ENCODE results near the gene GPR12.

The GPR12 gene

GRCh38 chr13:26759907-26760831, at the start of gene GPR12:
Gene GPR12, minus strand, starts transcription at chr13:26760786. Its CDS starts 959 bp downstream, at chr13:26759827.
- DNase-seq, result no peak

GRCh38 chr13:26810095-26810494, 49.5 kb upstream of the GPR12 start:
- no peak for DNase-seq

DNA sequence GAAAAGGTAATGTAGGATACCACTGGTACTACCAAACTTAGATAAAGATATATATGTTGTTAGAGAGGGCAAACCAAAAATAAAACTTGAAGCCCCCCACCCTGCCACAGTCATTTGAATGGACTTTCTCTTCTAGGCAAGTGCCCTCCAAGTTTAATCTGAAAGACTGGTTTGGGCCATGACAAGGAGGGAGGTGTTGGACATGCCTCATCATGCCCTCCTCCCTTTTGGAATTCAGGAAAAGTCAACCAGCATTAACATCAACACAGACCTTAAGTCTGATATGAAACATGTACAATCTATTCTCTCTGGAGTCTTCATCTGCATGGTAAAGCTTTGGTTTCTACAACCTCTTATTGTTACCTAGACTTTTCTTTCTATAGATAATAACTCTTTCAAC, 46.3 kb upstream of the GPR12 start:
- DNase-seq, result no peak

GRCh38 chr13:26787961-26788360, 27.4 kb upstream of the GPR12 start:
- DNase-seq, result no peak

DNA sequence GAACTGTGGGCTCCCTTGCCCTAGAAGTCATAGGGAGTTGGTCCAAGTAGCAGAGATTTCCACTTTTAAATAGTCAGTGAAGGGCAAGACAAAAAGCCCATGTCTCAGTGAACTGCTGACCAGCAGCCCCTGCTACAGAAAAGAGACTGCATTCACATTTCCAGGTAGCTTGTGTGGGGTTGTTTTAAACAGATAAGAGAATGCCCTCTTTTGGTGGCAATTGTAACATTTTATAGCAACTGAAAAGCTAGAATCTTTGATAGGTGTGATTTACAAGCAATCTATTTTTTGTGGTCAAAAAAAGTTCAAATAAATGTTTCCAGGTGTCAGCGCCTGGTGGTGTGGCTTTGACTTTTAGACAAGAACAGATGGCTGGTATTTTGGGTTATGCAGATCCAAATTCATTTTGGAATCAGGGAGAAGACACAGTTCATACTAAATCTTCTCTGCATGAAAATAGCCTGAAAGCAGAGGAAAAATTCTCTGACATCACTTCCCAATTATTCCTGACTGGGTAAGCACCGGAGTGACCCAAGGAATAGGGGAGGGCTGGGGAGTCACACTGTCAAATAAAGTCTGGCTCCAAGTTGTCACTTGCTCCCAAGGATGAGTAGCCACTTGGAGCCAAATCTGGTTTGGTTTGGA, 26.2 kb upstream of the GPR12 start:
- DNase-seq, result no peak

DNA sequence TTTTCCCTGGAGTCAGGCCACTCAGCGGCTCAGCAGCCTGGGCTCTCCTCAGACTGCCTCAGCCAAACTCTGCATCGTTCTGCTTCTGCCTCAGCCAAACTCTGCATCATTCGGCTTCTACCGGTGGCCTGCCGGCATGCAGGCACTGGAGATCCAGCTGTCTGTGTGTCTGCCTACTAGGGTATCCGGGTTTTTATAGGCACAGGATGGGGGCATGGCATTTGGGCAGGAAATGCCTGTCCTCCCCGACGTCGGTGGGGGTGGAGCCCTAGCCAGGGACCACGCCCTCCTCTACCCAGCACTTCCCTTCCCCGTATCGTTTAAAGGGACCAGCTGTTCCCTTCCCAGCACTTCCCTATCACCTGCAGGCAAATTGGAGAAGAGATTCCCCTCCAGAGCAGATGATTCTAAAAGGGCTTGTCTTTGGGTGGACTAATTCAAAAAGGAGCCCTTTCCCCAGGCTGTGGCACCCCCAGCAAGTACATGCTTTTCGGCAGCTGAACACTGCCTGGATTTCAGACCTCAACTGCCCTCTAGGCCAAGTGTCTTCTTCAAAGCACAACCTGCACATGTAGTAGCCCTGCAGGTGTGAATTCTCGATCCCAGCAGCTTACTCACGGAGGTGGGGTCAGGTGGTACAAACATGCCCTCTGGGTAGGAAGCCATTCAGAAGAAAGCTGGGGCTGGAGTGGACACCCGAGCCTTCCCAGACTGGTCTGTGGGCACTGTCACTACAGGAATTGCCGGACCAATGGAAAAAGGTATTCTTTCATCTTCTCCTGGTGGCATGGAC, 25.4 kb upstream of the GPR12 start:
- peak; percentile 70 for DNase-seq

DNA sequence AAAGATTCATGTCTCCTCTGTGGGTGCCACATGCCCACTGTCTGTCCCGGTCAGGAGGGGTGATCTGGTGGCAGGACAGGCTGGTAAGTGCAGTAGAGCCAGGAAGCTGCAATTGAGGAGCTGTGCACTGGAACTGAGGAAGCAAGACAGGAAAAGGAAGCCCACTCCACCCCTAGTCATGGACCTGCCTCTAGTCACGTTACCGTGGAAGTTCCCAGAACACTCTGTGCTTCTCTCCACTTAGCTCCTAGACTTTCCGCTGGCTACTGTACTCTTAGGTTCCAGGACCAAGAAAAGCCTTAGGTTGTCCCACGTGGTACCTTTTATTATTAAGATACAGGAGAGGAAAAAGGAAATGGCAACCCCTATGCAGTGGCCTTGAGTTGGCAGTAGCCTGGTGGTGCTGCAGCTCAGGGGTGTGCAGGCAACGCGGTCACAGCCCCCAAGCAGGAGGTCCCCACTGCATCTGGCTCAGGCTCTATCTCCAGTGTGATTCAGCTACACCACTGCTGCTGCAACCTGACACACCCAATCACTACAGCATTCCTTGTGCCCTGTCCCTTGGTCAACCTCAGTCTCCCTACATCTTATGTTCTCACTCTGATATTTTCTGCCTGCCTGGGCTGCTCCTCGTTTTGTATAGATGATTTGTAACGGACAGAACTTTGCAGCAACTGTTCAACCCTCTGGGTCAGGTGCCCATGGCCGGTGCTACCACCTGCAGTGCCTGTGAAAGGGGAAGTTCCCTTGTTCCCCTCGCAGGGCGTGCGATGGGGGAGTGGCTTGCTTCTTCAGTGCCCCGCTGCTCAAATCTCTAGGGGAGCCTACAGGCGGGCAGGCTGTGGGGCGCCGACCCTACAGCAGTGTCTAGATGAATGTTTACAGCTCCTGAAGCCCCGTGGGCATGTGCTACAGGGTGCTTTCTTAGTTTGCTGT, 24.4 kb upstream of the GPR12 start:
- peak; percentile 22 for DNase-seq

DNA sequence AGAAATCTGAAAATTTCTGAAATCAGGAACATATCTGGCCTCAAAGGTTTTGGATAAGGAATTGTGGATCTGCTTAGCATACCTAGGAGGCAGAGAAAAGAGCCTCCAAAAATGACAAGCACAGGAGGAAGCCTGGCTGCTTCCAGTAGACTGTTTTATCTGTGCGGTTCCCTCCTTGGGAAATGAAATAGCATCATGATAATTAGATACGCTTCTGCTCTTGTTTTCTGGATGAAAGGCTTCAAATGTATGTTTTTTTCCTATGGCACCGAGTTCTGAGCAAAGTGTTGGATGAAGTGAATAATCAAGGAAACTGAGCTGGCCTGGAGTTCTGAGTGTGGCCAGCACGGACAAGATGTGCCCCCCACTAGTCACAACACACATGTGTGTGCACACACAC, 19.8 kb upstream of the GPR12 start:
- DNase-seq, result no peak

DNA sequence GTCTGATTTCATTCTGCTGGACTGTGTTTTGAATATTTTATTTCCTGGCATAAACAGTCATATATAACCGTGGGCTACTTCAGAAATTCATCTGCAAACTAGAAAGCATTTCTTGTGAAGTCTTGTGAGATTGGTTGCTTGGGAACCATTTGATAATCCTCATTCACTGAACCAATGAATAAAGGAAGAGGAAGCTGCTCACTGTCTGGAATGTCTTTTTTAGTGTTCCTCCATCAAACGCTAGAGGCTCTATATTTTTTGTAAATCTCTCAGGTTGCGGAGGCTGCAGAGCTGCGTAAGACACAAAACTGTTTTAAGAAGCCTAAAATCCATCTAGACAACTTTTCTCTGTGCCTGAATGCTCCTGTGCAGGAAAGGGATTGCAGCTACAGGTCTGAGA, 18.7 kb upstream of the GPR12 start:
- no peak for DNase-seq

GRCh38 chr13:26772531-26772930, 11.9 kb upstream of the GPR12 start:
- no peak for DNase-seq

- no peak for DNase-seq
Observed at GRCh38 chr13:26771796-26772195, 11.2 kb upstream of the GPR12 start.

GRCh38 chr13:26762745-26763345, 2.3 kb upstream of the GPR12 start:
- no peak for DNase-seq

DNA sequence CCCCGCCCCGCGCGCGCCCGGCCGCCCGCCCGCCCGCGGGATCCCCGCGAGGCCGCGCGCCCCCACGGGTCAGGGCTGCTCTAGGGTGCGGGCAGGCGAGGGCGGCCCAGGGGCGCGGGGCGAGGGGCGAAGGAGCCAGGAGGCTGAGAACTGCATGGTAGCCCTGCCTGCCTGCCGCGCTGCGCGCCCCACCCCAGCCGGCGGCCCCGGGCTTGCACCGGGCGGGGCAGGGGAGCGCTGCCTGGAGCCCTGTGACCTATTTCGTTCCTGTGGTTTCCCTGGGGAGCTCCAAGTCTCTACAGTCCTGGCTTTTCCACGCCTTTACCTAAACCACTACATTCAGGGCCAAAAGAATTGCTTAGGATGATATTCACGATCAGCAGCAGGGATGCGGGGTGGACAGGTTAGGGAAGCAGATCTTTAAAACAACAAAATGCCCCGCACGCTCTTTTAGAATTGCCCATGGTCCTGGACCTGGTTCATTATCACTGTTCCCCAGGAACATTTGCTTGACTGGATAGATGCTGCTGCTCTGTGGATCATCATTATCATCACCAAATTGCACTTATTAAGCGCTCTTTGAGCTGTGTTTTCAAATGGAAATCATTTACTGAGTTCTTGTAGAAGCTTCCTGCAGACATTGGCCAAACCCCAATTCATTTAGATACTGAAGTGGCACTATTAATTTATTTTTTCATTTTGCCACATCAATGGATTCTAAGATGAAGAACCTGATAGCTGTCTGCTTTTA, 421 bp upstream of the GPR12 start:
- no peak for DNase-seq

DNA sequence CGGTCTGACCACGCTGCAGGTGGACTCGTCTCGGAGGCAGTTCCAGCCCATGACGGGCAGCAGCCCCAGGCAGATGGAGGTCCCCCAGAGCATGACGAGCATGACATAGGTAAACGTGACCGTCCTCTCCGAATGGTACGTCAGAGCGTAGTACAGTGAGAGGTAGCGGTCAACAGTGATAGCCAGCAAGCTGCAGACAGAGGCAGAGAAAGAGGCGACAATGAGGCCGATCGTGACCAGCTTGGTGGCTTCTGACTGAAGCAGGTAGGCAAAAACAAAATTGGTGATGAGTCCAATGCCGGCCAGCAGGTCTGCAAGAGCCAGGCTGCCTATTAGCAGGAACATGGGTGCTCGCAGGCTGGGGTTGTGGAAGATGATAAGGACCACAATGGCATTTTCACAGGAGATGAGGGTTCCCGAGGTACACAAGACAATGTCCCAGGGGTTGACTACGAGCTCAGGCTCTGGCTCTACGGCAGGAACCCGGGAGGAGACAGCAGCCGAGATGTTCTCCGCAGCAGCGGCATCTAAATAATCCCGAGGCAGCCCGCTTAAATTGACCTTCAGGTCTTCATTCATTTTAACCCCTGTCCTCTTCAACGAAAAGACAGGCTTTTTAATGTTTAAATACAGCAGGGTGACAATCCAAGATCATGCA, 1.2 kb downstream of the GPR12 start:
- no peak for DNase-seq

DNA sequence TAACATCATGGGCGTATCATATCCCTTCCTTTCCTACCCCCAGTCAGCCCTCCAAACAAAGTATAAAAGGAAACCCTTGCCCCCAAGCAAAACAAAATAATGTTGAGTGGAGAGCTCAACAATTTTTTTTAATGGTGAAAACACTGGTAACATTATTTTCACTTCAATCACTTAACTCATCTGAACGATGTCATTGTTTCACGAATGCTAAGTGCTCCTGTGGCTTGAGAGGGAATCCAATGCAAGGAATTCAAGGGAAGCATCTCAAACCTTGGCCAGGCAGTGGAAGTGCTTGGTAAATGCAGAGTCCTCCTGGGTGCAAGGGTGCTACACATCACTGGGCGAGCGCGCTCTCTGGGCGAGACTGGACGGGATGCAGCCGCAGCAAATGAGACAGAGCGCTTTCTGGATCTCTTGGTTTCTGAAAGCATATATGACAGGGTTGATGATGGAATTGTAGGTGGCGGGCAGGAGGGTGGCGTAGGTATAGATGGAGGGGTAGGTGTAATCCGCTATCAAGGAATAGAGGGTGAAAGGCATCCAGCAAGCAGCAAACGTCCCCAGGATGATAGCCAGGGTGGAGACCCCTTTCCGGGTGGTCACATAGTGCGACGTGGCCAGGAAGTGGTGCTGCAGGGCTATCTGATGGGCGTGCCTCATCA, 2.0 kb downstream of the GPR12 start:
- DNase-seq, result no peak

- DNase-seq, result no peak
Observed at GRCh38 chr13:26756961-26757360, 3.6 kb downstream of the GPR12 start.

DNA sequence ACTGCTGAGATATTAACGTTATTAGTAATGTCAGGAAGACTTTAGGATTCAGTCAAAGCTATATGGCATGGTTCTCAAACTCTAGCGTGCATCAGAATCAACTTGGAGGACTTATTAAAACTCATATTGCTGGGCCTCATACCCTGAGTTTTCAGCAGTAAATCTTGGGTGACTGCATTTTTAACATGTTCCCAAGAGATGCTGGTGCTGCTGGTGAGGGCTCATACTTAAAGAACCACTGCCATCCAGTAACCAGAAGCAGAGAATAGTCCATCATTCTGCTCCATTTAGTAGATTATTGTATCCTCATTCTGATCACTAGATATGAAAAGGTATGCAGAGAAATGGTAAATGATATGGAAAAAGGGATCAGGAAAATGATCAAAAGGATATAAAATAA, 7.9 kb downstream of the GPR12 start:
- no peak for DNase-seq

DNA sequence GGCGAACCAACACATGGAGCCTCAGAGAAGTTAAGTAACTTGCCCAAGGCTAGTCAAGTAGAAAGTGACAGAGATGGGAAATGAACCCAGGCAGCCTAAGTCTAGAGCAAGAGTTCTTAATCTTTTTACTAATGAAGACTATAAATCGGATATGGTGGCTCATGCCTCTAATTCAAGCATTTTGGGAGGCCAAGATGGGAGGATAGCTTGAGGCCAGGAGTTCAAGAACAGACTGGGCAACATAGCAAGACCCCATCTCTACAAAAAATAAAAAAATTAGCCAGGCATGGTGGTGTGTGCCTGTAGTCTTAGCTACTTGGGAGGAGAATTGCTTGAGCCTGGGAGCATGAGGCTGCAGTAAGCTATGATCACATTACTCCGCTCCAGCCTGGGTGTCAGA, 10.7 kb downstream of the GPR12 start:
- no peak for DNase-seq

DNA sequence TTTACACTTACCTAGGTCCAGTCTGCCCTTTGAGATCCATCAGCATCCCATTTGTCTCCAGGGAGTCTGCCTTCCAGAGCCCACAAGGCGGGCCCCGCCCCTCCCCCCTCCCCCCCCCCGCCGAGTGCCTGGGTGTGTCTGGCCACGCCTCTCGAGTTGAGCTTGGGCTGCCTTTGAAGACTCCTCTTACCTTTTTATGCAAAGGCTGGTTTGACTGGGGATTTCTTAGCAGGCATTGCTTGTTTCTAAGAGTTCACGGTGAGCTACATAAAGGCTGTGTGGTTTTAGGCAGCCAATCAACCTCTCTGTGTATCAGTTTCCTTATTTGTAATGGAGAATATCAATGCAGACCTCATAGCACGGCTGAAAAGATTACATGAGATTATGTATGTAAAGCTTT, 11.3 kb downstream of the GPR12 start:
- DNase-seq, result no peak

DNA sequence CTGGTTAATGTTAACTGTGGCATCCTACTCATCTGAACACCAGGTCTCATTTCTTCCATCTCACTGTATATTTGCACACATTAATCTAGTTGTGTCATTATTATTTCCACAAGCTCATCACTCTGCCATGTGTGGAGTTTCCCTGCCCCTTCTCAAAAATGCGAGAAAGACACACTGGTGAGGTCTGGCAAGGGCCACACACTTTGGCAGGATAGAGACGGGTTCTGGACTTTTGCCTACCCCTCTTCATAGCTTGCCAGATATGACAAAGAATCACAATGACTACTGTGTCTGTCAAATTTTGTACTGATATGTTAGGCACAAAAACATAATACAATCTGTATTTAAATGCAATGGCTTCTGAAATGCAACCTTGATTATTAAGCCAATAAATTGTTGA, 12.9 kb downstream of the GPR12 start:
- no peak for DNase-seq

All from CD4-positive, alpha-beta T cell treated with Interleukin-6 for 4 hours (primary cell).